GM18498 (cell line): ENCODE data around the gene HARBI1.

Source experiments
- ATAC-seq: cut with Tn5 transposase; IDR thresholded peaks from one replicate; pipeline ENCODE4 v1.9.1; 2021; ENCODE audit warnings: mild to moderate bottlenecking, moderate library complexity; ENCODE audit not compliant: unreplicated experiment

Gene HARBI1

GRCh38 chr11:46555267-46556054, 61.6 kb downstream of the HARBI1 start:
- ATAC-seq, result no peak

DNA sequence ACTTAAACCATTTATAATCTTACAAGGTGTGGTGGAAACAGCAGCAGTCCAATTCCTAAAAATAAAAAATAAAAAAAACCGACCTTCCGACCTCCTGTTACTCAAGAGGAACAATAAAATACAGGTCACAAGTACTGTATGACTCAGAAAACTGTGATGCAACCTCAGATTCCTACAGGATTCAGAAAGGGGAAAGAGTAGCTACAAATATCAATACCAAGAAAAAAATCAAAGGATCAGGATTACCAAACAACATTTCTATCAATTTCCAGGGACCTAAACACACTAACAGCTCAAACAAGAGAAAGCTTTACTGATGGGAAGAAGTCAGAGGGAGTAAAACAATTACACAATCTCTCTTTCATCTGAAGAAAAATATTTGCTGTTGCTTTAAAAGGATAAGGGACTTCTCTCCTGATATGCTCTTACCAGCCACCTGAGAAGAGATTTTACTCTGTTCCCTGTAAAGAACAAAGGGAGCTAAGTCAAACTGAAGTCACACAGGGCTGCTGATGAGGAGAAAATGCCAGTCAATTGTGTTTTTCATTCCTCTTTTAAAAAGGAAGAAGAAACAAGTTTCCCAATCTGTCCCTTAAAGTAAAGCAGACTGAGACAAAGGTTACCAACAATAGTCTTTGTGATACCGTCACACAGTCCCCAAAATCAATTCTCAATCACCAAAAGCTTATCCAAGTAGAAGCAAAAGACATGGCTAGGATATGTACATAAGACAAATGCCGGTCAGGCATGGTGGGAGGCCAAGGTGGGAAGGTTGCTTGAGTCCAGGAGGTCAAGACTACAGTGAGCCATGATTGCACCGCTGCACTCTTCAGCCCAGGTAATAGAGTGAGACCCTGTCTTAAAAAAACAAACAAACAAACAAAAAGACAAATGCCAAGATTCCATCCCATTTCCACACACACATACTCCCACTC, 62.5 kb downstream of the HARBI1 start:
- no peak for ATAC-seq

DNA sequence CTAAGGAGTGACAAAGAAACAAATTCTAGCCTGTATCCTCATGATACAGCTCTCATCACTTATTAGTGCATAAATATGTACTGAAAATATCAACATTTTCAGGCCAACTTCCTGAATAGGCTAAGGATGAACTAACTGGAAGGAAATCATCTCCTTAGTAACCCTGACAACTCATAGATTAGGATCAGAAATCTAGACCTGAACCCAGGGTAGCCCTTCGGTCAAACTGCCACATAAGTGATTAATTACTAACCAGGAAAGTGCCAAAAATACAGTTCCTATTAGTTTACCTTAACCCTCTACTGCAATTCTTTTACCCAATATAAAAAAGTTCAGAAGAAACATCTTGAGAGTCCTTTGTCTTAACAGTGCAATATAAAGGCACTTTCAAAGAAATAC, 63.2 kb downstream of the HARBI1 start:
- ATAC-seq, result no peak
